Panc1 (cell line): ENCODE results near the gene GALNTL6.

Experiments
- POLR2AphosphoS5 ChIP-seq: IDR thresholded peaks from 2 replicates; pipeline ENCODE4 v1.6.1; 2012; ENCODE audit warnings: mild to moderate bottlenecking, low read depth, low read length, moderate library complexity
- SIN3A ChIP-seq: IDR thresholded peaks from 2 replicates; pipeline ENCODE4 v1.6.1; 2012; ENCODE audit warnings: low read depth, mild to moderate bottlenecking, low read length, moderate library complexity, borderline replicate concordance; ENCODE audit not compliant: insufficient read depth
- TCF7L2 ChIP-seq: IDR thresholded peaks from 2 replicates; pipeline ENCODE4 v1.6.1; 2011; ENCODE audit warnings: mild to moderate bottlenecking, low read depth, low read length, inconsistent platforms
- TF ChIP-seq, protein P1 (sequence below): fragments of 450-650 bp; IDR thresholded peaks from 2 replicates; pipeline ENCODE4 v1.5.1; 2017; ENCODE audit warnings: mild to moderate bottlenecking
- TF ChIP-seq, protein P2 (sequence below), 2 experiments: IDR thresholded peaks; 2 replicates each; pipeline ENCODE4 v1.6.1; 2011 to 2012; ENCODE audit warnings: low read depth in 2 of 2, control low read depth in 1 of 2, low read length in 1 of 2, mild to moderate bottlenecking in 1 of 2, moderate library complexity in 1 of 2; ENCODE audit not compliant: insufficient read depth in 1 of 2

DNA sequence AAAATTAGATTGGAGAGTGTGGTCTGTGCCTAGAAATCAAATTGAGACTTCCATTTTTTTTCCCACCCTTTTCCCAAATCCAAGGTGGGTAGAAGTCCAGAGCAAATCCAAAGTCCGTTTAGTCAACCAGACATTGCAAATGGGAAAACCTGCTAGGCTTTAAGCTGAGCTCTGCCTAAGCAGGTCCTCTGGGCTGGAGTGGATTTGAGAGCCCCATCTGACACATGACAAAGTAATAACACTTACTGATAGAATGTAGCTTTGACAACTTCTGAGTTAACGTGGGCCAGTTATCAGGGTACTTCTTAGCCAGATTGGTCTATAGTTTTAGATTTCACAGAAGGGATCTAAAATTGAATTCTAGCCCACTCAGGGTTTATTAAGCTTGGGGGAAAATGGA is 242.3 kb downstream of the GALNTL6 start:
- TF ChIP-seq, protein P1, sequence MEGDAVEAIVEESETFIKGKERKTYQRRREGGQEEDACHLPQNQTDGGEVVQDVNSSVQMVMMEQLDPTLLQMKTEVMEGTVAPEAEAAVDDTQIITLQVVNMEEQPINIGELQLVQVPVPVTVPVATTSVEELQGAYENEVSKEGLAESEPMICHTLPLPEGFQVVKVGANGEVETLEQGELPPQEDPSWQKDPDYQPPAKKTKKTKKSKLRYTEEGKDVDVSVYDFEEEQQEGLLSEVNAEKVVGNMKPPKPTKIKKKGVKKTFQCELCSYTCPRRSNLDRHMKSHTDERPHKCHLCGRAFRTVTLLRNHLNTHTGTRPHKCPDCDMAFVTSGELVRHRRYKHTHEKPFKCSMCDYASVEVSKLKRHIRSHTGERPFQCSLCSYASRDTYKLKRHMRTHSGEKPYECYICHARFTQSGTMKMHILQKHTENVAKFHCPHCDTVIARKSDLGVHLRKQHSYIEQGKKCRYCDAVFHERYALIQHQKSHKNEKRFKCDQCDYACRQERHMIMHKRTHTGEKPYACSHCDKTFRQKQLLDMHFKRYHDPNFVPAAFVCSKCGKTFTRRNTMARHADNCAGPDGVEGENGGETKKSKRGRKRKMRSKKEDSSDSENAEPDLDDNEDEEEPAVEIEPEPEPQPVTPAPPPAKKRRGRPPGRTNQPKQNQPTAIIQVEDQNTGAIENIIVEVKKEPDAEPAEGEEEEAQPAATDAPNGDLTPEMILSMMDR, result no peak
- TF ChIP-seq POLR2AphosphoS5, result no peak
- TF ChIP-seq, protein P2, sequence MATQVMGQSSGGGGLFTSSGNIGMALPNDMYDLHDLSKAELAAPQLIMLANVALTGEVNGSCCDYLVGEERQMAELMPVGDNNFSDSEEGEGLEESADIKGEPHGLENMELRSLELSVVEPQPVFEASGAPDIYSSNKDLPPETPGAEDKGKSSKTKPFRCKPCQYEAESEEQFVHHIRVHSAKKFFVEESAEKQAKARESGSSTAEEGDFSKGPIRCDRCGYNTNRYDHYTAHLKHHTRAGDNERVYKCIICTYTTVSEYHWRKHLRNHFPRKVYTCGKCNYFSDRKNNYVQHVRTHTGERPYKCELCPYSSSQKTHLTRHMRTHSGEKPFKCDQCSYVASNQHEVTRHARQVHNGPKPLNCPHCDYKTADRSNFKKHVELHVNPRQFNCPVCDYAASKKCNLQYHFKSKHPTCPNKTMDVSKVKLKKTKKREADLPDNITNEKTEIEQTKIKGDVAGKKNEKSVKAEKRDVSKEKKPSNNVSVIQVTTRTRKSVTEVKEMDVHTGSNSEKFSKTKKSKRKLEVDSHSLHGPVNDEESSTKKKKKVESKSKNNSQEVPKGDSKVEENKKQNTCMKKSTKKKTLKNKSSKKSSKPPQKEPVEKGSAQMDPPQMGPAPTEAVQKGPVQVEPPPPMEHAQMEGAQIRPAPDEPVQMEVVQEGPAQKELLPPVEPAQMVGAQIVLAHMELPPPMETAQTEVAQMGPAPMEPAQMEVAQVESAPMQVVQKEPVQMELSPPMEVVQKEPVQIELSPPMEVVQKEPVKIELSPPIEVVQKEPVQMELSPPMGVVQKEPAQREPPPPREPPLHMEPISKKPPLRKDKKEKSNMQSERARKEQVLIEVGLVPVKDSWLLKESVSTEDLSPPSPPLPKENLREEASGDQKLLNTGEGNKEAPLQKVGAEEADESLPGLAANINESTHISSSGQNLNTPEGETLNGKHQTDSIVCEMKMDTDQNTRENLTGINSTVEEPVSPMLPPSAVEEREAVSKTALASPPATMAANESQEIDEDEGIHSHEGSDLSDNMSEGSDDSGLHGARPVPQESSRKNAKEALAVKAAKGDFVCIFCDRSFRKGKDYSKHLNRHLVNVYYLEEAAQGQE (IDR thresholded peaks at IDR 0.05; ENCODE audit: insufficient read depth in 1 of 2, low read depth in 2 of 2, low read length in 1 of 2), result no peak
- TF ChIP-seq SIN3A, result no peak
- no peak for TF ChIP-seq TCF7L2
